ENCODE data around the gene PRLR.

PRLR gene

DNA sequence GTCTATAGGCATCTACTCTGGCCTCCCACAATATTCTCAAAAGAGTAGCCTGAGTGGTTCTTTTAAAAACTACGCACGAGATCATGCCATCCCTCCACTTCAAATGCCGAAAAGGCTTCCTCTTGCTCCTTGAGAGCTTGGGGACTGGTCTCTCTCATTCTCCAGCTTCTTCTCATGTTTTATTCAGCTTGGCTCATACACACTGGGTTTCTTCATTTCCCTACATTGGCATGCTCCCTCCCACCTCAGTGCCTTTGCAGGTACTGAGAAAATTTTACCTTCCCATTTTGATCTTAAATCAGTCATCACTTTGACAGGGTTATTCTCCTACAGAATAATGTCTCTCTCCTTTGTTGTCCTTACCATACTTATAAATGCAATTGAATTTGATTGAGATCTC lies 20.4 kb downstream of the PRLR start (continued):
- no peak for TF ChIP-seq OSR1 (CRISPR knock-in tag; IDR thresholded peaks at IDR 0.05)
- no peak for TF ChIP-seq PPARA (CRISPR knock-in tag; IDR thresholded peaks at IDR 0.05; ENCODE audit: borderline replicate concordance)

GRCh38 chr5:35205606-35206005 lies 24.7 kb downstream of the PRLR start:
- no peak for TF ChIP-seq OSR1 (CRISPR knock-in tag; IDR thresholded peaks at IDR 0.05)
- no peak for ATAC-seq

- TF ChIP-seq, protein P1, sequence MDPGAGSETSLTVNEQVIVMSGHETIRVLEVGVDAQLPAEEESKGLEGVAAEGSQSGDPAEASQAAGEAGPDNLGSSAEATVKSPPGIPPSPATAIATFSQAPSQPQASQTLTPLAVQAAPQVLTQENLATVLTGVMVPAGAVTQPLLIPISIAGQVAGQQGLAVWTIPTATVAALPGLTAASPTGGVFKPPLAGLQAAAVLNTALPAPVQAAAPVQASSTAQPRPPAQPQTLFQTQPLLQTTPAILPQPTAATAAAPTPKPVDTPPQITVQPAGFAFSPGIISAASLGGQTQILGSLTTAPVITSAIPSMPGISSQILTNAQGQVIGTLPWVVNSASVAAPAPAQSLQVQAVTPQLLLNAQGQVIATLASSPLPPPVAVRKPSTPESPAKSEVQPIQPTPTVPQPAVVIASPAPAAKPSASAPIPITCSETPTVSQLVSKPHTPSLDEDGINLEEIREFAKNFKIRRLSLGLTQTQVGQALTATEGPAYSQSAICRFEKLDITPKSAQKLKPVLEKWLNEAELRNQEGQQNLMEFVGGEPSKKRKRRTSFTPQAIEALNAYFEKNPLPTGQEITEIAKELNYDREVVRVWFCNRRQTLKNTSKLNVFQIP (CRISPR knock-in tag; IDR thresholded peaks at IDR 0.05; ENCODE audit: borderline replicate concordance, low read depth) = no peak
- TF ChIP-seq ZFP30 (CRISPR knock-in tag; IDR thresholded peaks at IDR 0.05) (no peak), ZNF565 (CRISPR knock-in tag; conservative IDR thresholded peaks at IDR 0.05; ENCODE audit: low read depth) (no peak), ZC3H10 (CRISPR knock-in tag; IDR thresholded peaks at IDR 0.05) (no peak)
- no peak for ATAC-seq
Observed at GRCh38 chr5:35205186-35205585, 25.1 kb downstream of the PRLR start.

GRCh38 chr5:35203403-35203802 lies 26.9 kb downstream of the PRLR start:
- TF ChIP-seq GLIS3 (CRISPR knock-in tag; IDR thresholded peaks at IDR 0.05) (no peak), TCF4 (CRISPR knock-in tag; IDR thresholded peaks at IDR 0.05; ENCODE audit: borderline replicate concordance) (no peak), ZFP30 (CRISPR knock-in tag; IDR thresholded peaks at IDR 0.05) (no peak), RARB (CRISPR knock-in tag; IDR thresholded peaks at IDR 0.05) (no peak), OSR1 (CRISPR knock-in tag; IDR thresholded peaks at IDR 0.05) (no peak), ZNF70 (CRISPR knock-in tag; IDR thresholded peaks at IDR 0.05) (no peak), ZFP3 (CRISPR knock-in tag; IDR thresholded peaks at IDR 0.05) (no peak), CREB5 (CRISPR knock-in tag; IDR thresholded peaks at IDR 0.05; ENCODE audit: low read depth) (no peak), ISL1 (CRISPR knock-in tag; IDR thresholded peaks at IDR 0.05) (no peak), TOX (CRISPR knock-in tag; IDR thresholded peaks at IDR 0.05; ENCODE audit: borderline replicate concordance) (no peak), BACH2 (CRISPR knock-in tag; IDR thresholded peaks at IDR 0.05; ENCODE audit: borderline replicate concordance) (no peak), ARNTL (CRISPR knock-in tag; IDR thresholded peaks at IDR 0.05; ENCODE audit: borderline replicate concordance, low read depth) (no peak), ESRRG (CRISPR knock-in tag; IDR thresholded peaks at IDR 0.05) (no peak), ZNF8 (CRISPR knock-in tag; IDR thresholded peaks at IDR 0.05) (no peak), PPARA (CRISPR knock-in tag; IDR thresholded peaks at IDR 0.05; ENCODE audit: borderline replicate concordance) (no peak), CSDC2 (CRISPR knock-in tag; IDR thresholded peaks at IDR 0.05) (no peak), ZNF565 (CRISPR knock-in tag; conservative IDR thresholded peaks at IDR 0.05; ENCODE audit: low read depth) (no peak)
- TF ChIP-seq, protein P2, sequence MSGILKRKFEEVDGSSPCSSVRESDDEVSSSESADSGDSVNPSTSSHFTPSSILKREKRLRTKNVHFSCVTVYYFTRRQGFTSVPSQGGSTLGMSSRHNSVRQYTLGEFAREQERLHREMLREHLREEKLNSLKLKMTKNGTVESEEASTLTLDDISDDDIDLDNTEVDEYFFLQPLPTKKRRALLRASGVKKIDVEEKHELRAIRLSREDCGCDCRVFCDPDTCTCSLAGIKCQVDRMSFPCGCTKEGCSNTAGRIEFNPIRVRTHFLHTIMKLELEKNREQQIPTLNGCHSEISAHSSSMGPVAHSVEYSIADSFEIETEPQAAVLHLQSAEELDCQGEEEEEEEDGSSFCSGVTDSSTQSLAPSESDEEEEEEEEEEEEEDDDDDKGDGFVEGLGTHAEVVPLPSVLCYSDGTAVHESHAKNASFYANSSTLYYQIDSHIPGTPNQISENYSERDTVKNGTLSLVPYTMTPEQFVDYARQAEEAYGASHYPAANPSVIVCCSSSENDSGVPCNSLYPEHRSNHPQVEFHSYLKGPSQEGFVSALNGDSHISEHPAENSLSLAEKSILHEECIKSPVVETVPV (CRISPR knock-in tag; IDR thresholded peaks at IDR 0.05) = no peak
- TF ChIP-seq, protein P1 (CRISPR knock-in tag; IDR thresholded peaks at IDR 0.05; ENCODE audit: borderline replicate concordance, low read depth) = no peak
- TF ChIP-seq, protein P3, sequence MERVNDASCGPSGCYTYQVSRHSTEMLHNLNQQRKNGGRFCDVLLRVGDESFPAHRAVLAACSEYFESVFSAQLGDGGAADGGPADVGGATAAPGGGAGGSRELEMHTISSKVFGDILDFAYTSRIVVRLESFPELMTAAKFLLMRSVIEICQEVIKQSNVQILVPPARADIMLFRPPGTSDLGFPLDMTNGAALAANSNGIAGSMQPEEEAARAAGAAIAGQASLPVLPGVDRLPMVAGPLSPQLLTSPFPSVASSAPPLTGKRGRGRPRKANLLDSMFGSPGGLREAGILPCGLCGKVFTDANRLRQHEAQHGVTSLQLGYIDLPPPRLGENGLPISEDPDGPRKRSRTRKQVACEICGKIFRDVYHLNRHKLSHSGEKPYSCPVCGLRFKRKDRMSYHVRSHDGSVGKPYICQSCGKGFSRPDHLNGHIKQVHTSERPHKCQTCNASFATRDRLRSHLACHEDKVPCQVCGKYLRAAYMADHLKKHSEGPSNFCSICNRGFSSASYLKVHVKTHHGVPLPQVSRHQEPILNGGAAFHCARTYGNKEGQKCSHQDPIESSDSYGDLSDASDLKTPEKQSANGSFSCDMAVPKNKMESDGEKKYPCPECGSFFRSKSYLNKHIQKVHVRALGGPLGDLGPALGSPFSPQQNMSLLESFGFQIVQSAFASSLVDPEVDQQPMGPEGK (CRISPR knock-in tag; IDR thresholded peaks at IDR 0.05; ENCODE audit: borderline replicate concordance) = no peak
- no peak for ATAC-seq

Measured in SK-N-SH treated with all-trans-retinoic acid at 6 μM for 48 hours (cell line).